Astrocyte of the cerebellum (primary cell): ENCODE data around the gene HIVEP3.

ENCODE experiments used
- DNase-seq: peaks from one replicate; pipeline ENCODE4 v3.0.0-alpha.2; 2011; ENCODE audit warnings: low read depth
- H3K4me3 ChIP-seq: 2 replicates; pipeline ENCODE4 v1.5.1; 2011; ENCODE audit warnings: mild to moderate bottlenecking, low read depth, low read length, moderate library complexity
- CTCF ChIP-seq: IDR thresholded peaks from 2 replicates; pipeline ENCODE4 v1.5.1; 2012; ENCODE audit warnings: low read length, low read depth, moderate library complexity, mild to moderate bottlenecking; ENCODE audit errors: missing control alignments
- in situ Hi-C: cut with HindIII; loops from 2 replicates; pipeline ENCODE4 v1.10.0; 2017; ENCODE audit warnings: low sequenced_read_pairs

The HIVEP3 gene

GRCh38 chr1:41898191-41898713 is 20.5 kb downstream of the HIVEP3 start:
- no peak overlapping the region for H3K4me3 ChIP-seq
- in situ Hi-C loops, result no loop called here
- DNase-seq, result no peak
- TF ChIP-seq CTCF, result no peak

GRCh38 chr1:41895552-41895951 is 23.2 kb downstream of the HIVEP3 start:
- in situ Hi-C loops, result no loop called here
- no peak for DNase-seq
- H3K4me3 ChIP-seq, result no peak overlapping the region
- TF ChIP-seq CTCF, result no peak

- no peak for DNase-seq
- no peak overlapping the region for H3K4me3 ChIP-seq
- no peak for TF ChIP-seq CTCF
- in situ Hi-C loops, result no loop called here
Measured at GRCh38 chr1:41894808-41895483, 23.8 kb downstream of the HIVEP3 start.

GRCh38 chr1:41894101-41894807 is 24.5 kb downstream of the HIVEP3 start:
- no peak overlapping the region for H3K4me3 ChIP-seq
- TF ChIP-seq CTCF, result no peak
- in situ Hi-C loops, result no loop called here
- DNase-seq, result no peak

- no peak for DNase-seq
- in situ Hi-C loops, result no loop called here
- no peak for TF ChIP-seq CTCF
- H3K4me3 ChIP-seq, result no peak overlapping the region
Measured at GRCh38 chr1:41892301-41892781, 26.4 kb downstream of the HIVEP3 start.

GRCh38 chr1:41891199-41891896 is 27.4 kb downstream of the HIVEP3 start:
- in situ Hi-C loops, result no loop called here
- no peak for TF ChIP-seq CTCF
- no peak overlapping the region for H3K4me3 ChIP-seq
- DNase-seq, result no peak
